Measurements from ENCODE around the gene RGL2.

Gene RGL2

DNA sequence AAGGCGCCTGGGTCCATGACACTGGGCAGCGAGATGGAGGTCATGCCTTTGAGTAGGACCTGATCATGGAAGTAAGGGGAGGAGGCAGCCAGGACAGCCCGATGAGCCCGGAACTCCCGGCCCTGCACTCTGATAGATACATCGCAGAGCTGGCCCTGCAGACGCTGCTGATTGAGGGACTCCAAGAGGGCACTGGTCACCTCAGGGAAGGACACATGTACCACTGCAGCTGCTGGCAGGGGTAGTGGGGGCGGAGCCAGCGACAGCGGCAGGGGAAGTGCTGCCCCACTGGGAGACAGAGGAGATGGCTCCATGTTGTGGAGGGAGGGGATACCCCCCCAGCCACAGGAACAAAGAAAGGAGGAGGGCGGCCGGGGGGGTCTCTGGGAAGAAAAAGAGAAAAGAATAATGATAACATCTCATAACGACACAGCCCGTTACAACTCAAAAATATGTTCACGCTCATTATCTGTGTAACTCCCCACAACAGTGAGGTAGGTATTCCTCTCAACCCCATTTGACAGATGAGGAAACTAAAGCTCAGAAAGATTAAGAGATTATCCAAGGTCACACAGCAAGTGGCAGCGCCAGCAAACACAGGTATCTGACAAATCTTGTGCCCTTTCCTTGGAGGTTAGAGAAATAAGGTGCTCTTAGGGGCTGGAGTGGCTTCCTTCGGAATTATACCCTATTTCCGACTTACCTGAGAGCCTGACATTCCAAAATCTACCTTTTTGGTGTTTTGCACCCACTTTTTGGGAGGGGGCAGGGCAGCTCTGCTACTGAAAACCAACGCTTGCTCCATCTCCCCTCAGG, 18.1 kb upstream of the RGL2 start:
- DNase-seq: no peak

DNA sequence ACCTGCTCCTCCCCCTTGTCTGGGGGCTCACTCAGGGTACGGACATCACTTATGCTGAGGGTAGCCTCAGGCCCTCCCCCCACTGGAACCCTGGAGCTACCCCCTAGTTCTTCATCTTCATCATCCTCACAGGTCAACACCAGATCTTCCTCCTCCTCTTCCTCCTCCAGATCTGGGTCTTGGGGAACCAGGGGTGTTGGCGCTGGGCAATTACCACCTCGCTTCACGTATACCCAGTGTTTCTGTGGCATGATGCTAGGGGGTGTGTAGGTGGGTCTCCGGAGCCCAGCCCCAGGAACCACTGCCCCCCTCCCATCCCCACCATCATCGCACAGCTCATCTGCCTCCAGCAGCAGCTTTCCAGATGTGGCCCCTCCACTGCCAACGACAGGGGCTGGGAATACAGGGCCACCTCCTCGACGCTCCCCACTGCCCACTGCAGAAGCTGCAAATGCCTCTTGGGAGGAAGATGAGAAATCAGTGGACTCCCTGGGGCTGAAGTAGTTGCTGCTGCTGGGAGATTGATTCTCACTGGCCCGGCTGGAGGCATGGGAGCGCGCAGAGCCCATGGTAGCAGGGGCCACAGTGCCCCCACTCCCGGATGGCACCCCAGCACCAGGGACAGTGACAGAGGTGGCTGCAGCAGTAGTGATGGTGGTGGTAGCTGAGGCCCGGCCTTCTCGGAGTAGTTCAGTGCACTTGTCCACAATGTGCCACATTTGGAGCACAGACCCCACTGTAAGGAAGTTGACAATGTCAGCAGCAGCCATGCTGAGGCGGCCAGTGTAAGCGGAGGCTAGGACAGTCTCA, 17.3 kb upstream of the RGL2 start:
- no peak for DNase-seq

DNA sequence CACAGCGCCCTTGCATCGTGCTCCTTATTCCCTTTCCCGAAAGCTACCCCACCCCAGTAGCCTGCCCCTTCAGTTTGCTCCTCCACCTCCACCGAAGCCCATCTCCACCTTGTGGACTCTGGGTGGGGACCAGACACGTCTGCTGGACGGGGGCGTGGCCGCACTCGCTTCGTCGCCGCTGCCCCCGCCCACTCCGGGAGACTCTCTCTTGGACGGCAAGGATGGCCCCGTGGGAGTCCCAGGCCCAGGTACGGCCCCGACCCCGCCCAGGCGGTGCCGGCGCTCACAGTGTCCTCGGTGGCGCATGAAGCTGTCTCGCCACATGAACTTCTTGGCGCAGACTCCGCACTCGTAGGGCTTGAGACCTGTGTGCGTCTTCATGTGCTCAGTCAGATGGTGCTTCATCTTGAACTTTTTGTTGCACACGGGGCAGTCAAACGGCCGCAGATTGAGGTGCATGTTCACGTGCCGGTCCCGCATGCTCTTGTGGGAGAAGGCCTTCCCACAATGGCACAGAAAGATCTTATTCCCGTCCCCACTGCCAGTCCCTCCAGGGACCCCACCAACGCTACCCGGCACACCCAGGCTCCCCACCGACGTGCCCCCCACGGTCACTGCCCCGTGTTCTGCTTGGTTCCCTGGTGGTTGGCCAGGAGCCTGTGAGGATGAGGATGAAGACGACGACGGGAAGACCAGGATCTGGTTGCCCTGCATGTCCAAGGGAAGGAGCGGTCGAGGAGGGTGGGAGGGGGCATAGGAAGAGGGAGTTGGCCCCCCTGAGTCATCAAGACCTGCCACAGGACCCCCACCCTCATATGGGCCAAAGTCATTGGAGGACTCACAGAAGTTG, 16.4 kb upstream of the RGL2 start:
- no peak for DNase-seq

DNA sequence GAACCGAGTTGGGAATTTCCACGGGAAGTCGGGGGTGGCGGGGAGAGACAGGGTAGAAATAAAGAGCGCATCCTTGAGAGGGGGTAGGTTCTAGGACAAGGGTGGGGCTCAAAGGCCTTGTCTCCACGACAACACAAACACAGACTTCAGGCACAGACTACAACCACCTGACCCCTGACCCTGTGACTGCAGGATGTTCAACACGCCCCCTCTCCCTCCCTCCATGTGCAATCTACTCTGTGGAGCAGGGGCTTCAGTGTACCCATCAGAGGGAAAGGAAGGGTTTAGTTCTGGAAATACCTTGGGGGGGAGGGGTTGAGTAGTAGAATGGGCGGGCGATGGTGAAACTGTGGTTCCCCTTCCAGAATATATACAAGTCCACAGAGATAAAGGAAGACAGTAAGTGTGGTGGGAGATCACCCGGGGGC, 15.8 kb upstream of the RGL2 start:
- peak; percentile 57 for DNase-seq

DNA sequence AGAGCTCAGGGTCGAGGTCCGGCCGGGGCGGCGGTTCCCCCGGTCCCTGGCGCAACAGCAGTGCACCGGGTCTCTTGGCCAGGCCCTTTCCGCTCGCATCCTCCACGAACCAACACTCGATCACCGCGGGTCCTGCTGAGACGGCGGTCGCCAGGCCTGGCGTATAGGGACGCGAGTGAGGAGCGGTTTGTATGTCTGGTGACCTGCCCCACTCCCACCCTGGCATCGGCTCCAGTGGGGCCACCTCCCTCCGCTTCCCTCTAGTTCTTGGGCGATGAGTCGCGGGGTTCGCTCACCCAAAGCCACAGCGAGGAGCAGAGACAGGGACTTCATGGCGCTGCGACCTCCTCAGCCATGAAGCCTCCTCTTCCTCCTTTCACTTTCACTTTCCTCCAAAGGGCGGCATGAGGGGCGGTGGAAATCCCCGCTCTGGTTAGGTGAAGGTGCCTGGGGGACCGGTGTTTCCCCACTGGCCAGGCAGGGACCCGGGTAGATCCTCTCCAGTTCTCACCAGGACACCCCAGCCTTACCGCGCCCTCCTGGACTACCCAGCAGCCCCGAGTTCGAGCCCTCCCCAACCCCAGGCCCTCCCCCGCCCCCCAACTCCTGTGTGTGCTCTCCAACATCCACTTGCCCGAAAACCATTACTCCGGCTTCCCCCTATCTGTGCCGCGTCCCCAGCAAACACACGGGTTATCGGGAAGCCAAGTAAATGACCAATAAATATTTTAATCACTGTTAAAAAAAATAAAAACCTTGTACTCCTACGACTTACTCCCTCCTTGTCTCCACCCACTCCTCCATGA, 15.2 kb upstream of the RGL2 start, which contains the start of gene TAPBP:
TAPBP (minus strand) TSS at position 370 of the 806 bp plus-strand sequence; CDS start at position 333, 37 bp downstream.
- DNase-seq: peak; percentile 84

DNA sequence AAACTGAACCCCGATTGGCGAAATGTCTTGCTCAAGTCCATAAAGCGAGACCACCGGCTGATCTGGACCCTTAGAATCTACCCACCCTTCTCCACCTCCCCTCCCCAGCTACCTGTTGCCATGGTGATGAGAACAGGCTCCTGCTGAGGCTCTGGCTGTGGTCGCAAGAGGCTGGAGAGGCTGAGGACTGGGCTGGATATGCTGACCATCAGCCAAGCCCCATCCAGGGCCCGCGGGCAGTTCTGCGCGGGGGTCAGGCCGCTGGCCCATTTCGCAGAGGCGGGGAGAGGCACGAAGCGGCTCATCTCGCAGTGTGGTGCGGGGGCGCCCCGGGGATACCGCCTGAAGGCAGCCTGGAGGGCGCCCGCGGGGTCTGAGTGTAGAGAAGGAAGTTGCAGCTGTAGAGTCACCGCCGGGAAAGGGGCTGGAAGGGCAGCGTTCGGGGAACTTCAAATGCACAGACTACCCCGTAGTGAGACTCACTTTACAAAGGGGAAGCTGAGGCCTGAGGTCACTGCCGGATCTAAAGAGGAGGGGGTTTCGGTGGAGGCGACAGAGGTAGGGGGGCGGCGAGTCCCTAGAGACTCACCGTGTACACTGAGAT, 14.5 kb upstream of the RGL2 start:
- DNase-seq: peak; percentile 63

DNA sequence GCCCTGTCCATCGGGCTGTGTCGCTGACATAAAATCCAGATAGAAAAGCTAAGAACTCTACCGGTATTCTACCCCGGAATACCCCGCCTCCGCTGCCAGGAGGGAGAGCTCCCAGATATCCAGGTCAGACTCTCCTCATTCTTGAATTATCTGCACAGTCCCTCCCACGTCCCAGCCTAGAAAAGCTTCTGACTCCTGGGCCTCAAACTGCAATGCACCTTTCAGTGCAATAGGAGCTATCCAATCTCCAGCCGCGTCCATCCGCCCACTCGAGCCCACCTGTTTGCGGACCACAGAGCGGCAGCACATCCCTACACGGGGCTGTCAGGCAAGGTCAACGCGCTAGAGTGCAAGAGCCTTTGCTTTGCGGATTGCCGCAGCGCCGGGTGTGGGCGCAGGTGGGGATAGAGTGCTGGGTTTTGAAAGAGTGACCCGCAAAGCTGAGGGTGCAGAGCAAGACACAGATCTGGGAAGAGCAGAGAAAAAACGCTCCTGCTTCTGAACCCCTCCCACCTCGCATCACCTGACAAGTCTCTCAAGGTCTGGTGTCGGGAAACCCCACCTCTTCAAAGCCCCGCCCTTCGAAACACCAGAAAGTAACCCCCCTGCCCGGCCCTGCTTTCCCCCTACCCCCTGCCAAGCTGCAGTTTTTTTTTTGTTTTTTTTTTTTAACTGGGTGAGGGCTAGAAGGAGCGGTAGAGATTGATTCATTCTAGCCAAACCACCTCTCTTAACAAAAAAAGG, 13.8 kb upstream of the RGL2 start:
- peak; percentile 87 for DNase-seq

DNA sequence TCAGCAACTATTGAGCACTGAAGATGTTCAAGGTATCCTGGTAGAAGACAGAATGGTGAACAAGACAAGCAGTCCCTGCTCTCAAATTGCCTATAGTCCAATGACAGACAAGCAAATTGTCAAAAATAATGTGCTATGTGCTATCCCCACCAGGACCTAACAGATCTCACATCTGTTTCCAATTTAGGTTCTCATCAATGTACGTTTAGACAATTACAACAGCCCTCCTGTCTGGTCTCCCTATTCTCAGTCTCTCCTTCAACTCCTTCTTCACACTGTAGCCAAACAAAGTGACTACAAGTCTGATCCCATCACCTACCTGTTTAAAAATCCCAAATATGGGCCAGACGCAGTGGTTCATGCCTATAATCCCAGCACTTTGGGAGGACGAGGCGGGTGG, 7.6 kb upstream of the RGL2 start:
- DNase-seq: no peak

DNA sequence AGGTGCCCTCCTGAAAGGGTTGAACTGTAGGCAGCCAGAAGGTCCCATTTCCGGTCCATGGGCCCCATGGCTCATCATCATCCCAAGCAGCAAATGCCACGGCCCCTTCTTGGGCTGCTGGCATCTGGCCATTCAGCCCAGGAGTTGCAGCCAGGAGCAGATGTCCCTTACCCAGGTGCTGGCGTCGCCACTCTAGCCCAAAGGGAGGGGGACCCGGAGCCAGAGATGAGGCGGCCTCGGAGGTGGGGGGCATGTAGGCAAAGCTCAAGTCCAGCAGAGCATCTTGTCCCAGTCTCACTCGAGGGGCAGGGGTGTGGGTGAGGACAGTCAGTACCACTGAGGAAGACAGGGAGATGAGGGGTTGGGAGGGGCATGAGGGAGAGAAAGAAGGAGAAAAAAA, 6.3 kb upstream of the RGL2 start:
- DNase-seq: no peak

DNA sequence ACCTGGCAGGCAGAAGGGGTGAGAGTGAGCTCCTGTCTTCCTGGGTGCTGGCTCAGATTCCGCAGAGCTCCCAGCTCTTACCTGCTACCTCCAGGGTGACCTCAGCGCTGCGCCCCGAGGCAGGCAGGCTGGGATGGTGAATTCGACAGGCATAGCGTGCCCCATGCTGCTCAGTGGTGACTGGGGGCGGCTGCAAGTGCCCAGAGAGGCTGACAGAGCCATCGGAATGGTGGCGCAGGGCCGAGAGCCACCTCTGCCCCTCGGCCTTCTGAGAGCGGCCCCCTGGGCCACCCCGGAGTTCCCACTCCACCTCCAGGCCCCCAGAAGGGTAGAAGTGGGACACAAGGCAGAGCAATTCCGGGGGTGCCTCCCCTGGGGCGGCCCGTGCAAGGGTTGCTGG, 5.5 kb upstream of the RGL2 start:
- no peak for DNase-seq

DNA sequence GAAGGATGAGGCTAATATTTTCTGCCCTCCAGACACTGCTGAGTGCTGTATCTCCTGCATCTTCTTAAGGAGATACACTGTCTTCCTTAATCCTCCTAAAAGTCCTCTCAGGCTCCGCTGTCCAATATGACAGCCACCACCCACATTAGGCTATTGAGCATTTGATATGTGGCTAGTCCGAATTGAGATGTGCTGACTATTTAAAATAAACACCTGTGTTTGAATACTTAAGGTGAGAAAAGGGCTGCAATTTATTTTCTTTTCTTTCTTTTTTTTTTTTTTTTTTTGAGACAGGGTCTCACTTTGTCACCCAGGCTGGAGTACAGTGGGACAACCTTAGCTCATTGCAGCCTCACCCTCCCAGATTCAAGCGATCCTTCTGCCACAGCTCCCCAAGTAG, 3.1 kb upstream of the RGL2 start:
- no peak for DNase-seq

DNA sequence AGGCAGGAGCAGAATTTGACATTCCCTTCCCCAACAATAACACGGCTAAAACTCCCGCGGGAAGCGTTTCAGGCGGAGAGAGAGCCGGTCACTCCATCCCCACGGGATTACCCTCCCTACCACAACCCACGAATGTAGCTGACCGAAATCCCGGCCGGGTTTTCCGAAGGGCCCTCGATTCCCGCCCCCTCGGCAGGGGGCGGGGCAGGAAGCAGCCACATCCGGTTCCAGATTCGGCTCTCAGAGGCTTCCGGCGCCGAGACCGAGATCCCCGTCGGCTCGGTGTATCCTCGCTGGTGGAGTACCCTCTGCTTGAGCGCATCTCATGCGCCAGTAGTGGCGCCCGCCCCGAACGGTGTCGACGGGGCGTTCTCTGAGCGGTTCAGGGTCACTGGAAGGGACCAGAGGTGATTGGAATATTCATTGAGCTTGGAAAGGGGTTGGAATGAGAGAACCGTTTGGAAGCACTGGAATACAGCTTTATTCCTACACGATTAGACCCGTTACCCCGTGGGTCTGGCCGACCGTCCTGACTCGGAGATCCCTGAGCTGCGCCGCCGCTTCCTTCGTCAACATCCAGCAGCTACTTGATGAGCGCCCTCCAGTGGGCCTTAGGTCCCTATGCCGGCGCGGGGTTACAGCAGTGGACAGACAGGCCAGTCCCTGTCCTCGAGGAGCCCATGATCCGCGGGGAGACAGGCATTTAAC, 649 bp upstream of the RGL2 start:
- peak; percentile 92 for DNase-seq

DNA sequence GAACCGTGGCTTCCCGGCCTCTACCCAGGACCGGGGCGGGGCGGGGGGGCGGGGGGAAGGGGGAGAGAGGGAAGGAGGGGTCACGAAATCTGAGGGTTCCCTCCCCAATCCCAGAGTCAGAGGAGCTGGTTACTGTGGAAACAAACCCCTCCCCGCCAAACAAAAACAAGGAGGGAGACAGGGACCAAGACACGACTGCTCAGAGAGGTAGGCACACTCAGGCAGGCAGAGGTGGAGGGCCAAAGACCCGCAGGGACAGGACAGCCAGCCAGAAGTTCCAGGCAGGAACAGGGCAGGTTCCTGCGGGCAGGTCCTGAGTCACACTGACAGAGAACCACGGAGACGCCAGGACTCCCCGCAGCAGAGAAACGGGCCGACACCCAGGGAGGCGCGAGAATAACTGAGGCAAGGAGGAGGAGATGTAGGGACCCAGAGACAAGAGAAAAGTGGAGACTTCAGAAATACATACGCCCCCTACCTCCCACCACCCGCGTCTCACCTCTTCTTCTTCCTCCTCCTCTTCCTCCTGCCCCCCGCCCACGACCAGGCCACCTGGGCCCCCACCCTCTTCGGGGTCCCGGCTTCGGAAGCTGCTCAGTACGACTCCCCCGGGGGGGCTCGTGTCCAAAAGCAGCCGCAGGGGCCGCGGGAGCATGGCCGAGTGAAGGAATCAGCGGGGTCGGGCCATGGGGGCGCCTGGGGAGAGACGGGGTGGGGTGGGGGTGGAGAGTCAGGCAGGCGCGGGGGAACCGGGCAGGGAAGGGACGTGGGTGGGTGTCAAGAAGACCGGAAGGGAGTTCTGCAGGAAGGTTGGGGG, 578 bp downstream of the RGL2 start:
- peak; percentile 54 for DNase-seq

DNA sequence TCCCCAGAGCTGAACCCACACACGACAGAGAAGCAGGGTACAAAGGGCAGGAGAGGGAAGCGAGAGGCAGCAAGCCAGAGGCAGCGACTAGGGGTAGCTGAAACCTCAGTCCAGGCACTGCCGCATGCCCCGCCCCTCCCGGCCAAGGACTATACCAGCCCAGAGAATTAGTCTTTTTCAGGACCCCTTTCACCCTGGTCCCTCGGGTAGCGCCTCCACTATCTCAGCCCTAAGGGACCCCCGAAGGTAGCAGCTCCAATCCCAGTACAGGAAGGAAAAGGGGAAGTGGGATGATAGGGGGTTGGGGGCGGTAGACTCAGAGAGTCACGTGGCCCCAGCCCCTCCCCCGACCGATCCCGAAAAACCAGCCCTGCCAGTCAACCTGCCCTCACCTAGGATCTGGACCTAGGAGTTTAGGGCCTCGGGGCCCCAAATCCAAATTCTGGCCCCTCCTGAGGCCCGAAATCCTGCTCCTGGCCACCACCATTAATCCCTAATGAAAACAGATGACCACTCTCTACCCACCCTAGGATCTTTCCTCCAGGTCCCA, 1.3 kb downstream of the RGL2 start:
- no peak for DNase-seq

DNA sequence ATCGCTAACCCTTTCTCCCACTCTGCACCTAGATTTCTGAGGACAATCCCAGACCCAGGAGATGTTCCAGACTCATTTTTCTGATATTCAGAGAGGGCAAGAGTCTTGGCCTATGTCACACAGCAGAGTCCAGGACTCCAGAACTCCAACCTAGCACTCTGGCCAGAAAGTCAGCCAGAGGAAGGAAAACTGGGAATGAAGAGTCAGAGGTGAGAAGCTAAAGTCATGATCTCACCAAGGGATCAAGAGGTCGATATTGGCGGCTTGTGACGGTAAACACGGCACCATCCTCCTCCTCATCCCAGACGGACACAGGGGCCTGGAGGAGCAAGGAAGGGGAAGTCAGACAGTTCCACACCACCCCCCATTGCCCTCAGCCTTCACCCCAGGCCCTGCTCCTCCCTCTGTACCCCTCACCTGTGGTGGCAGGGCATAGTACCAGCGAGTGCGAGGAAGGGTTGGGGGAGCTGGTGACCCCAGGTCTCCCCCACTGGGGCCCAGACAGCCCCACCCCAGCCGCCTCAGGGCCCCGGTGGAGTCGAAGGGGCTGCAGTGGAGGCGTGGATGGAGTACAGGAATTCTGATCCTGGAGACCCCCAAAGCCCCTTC, 1.8 kb downstream of the RGL2 start:
- DNase-seq: no peak

DNA sequence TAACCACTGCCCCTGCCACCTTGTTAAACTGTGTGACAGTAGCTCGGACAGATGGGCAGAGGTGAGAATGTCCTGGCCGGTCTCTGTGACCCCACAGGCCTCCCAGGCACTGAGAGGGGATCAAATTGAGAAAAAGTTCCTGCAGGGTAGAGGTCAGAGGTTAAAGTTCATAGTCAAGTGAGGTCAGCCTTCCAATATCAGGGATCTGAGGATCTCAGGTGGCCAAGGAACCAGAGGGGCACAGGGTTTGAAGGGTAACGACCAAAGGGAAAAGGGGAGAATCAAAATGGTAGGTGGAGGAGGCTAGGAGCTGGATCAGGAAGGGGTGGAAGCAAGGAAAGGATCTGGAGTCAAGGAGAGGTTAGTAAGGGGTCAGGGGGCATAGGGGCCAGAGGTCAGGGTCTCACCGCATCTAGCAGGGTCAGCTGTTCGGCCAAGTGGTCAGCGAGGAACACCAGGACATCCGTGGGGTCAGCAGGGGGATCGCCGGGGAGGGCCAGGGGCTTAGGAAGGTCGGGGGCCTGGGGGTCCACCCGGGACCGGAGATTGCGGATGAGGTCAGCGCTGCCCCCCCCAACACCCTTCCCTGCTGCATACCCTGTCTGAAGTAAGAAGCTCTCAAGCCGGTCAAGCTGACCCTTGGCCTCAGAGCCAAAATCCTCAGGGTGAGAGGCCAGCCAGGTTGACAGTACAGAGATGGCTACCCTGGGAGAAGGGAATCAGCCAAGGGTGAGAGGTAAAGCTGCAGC, 2.9 kb downstream of the RGL2 start:
- no peak for DNase-seq

DNA sequence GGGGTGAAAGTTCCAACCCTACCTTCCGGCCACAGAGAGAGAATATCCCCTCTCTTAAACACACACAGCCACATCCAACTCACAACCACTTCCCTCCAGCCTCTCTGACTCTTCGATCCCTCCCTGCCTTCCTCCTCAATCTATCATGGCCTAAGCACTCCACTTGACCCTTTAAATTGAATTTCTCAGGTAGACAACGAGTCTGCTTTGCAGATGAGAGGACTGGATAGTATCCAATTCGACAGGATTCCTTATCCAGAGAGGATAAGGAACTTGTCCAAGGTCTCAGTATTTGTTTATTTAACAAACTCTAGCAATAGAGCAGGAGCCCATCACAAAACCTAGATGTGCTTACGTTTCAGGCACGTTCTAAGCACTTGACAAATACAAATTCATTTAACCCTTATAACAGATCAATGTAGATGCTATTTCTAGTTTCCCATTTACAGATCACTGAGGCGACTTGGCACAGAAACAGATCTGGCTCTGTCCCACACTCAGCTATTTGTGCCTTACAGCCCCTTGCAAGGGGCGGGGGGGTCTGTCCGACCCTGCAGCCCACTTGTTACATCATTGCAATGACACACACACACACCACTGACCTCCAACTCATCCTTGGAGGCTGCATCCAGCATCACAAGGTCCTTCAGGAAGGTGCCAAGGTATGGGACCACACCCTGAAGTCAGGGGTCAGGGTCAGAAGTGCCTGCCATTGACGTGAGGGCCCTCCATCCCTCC, 4.5 kb downstream of the RGL2 start:
- no peak for DNase-seq

All from activated naive CD4-positive, alpha-beta T cell treated with anti-CD3 and anti-CD28 coated beads, Interleukin-2, amount 50 U/mL, for 16 hours (primary cell).